Measurements from ENCODE around the gene MAPK9. TPM values are rescaled to one million over a fixed set of nuclear protein-coding genes. Genes with fewer than 3 reads are reported as not detected.
"Not testable (repeated sequence)": the region's sequence is repeated elsewhere in the genome, so short reads cannot be mapped to it uniquely, and the experiment has no call there.

MAPK9 gene
- total RNA-seq, 1 donor from 2014 or later: 90.8 TPM

GRCh38 chr5:180235077-180235476 is 56.8 kb downstream of the MAPK9 start:
- no peak for DNase-seq

- DNase-seq: no peak
These were observed 57.6 kb downstream of the MAPK9 start for GRCh38 chr5:180234271-180234670.

GRCh38 chr5:180233729-180234128 is 58.2 kb downstream of the MAPK9 start:
- DNase-seq: no peak

- DNase-seq: no peak
These were observed 61.9 kb downstream of the MAPK9 start for GRCh38 chr5:180230017-180230416.

GRCh38 chr5:180222056-180222455 is 69.8 kb downstream of the MAPK9 start:
- DNase-seq: no peak

- no peak for DNase-seq
These were observed 74.1 kb downstream of the MAPK9 start for GRCh38 chr5:180217797-180218196.

- no peak for DNase-seq
These were observed 75.2 kb downstream of the MAPK9 start for GRCh38 chr5:180216646-180217171.

- DNase-seq: no peak
These were observed 75.9 kb downstream of the MAPK9 start for GRCh38 chr5:180215783-180216630.

- no peak for DNase-seq
These were observed 76.8 kb downstream of the MAPK9 start for GRCh38 chr5:180214870-180215770.

- no peak for DNase-seq
These were observed 78.2 kb downstream of the MAPK9 start for GRCh38 chr5:180213657-180214207.

- no peak for DNase-seq
These were observed 78.7 kb downstream of the MAPK9 start for GRCh38 chr5:180213256-180213600.

- no peak for DNase-seq
These were observed 79.3 kb downstream of the MAPK9 start for GRCh38 chr5:180212363-180213255.

GRCh38 chr5:180211761-180212035 is 80.2 kb downstream of the MAPK9 start:
- no peak for DNase-seq

GRCh38 chr5:180210961-180211760 is 80.7 kb downstream of the MAPK9 start:
- DNase-seq: no peak

- not testable (repeated sequence) for DNase-seq
These were observed 81.8 kb downstream of the MAPK9 start for GRCh38 chr5:180210077-180210476.

- no peak for DNase-seq
These were observed 82.7 kb downstream of the MAPK9 start, which contains the start of gene RASGEF1C for GRCh38 chr5:180209137-180209581. RASGEF1C (minus strand) TSS chr5:180209211; CDS start chr5:180138052, 71,159 bp downstream.

- DNase-seq: no peak
These were observed 83.3 kb downstream of the MAPK9 start for GRCh38 chr5:180208435-180209081.

- no peak for DNase-seq
These were observed 83.8 kb downstream of the MAPK9 start for GRCh38 chr5:180208038-180208434.

- no peak for DNase-seq
These were observed 84.3 kb downstream of the MAPK9 start for GRCh38 chr5:180207593-180207992.

- DNase-seq: no peak
These were observed 84.9 kb downstream of the MAPK9 start for GRCh38 chr5:180206993-180207392.

Measured in occipital lobe (tissue), 2 donors.